GM19351 (cell line): ENCODE results near the gene PRDM16.
"Not testable (repeated sequence)": the region's sequence is repeated elsewhere in the genome, so short reads cannot be mapped to it uniquely, and the experiment has no call there.

ENCODE experiments used
- ATAC-seq: cut with Tn5 transposase; IDR thresholded peaks from one replicate; pipeline ENCODE4 v1.9.1; 2021; ENCODE audit warnings: mild to moderate bottlenecking, moderate library complexity; ENCODE audit not compliant: unreplicated experiment

PRDM16 gene

DNA sequence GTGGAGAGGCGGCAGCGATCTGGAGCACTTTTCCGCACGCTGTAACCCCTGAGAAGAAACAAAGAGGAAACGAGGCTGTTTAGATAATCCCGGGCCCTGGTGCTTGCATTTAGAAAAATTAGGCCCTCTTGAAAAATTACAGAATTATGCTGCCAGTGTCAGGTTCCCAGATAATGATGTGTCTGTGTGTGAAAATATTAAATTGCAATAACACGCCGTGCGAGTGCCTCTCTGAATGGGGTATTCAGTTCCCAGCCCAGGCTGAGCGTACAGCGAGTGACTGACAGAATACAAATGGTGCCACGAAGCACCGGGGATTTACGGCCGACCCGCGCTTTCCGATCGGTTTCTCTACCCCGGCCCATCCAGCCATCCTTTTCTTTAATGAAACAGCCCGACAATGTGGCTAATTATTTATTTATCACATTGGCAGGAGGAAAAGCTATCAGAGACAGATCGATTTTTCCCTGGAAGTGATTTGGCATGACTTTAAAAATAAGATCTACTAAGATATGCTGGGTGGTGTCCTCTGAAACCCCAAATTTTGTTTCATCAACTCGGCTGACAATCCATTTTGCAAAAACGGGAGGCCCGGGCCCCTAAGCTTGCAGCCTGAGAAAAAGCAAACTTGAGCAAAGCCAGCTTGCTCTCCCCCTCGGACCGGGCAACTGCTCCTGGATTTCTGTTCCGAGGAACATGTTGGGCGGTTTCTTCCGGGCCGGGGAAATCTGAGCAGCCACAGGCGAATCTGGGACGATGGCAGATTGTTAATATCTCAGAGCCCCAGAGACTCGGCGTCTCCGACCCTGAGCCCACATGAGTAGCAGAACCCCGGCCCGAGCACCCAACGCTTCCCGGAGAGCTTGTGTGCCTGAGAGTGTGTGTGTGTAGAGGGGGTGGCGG is 11.3 kb downstream of the PRDM16 start:
- no peak for ATAC-seq

DNA sequence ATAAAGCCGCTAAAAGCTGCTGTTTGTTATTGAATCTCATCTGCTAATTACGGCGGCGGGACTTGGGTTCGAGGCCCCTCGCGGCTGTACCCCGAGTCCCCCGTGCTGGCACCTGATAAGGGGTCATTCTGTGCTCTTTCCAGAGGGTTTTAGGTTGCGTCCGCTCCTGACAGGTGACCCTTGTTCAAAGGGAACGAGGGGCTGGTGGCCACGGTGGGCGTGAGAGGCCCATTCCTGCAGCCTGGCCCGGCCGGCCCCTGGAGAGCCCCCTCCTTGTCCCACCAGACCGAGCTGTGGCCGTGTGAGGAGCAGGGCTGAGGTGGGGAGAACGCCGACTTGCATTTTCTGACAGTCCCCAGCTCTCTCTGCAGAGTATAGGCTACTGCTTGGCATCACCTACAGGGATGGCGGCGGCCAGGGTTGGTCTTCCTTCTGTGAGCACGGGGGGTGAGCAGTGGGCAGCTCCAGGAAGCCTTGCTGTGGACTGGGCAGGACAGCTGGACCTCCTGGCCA is 12.2 kb downstream of the PRDM16 start:
- no peak for ATAC-seq

DNA sequence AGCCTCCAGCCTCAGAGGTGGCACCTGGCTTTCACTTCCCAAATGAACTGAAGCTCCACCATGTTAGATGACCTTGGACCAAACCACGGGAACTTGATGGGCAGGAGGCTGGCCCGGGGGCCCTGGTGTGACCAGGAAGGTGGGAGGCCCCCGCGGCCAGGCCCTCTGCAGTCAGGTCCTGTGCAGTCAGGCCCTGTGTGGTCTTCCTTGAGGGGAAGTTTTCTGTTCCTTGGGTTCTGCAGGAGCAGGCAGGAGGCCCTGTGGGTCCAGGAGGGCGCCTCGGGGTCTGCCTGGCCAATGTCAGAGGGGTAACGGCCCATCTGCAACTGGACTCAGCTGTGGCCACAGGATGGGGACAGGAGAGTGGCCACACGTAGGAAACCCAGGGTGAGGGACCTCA is 13.0 kb downstream of the PRDM16 start:
- no peak for ATAC-seq

DNA sequence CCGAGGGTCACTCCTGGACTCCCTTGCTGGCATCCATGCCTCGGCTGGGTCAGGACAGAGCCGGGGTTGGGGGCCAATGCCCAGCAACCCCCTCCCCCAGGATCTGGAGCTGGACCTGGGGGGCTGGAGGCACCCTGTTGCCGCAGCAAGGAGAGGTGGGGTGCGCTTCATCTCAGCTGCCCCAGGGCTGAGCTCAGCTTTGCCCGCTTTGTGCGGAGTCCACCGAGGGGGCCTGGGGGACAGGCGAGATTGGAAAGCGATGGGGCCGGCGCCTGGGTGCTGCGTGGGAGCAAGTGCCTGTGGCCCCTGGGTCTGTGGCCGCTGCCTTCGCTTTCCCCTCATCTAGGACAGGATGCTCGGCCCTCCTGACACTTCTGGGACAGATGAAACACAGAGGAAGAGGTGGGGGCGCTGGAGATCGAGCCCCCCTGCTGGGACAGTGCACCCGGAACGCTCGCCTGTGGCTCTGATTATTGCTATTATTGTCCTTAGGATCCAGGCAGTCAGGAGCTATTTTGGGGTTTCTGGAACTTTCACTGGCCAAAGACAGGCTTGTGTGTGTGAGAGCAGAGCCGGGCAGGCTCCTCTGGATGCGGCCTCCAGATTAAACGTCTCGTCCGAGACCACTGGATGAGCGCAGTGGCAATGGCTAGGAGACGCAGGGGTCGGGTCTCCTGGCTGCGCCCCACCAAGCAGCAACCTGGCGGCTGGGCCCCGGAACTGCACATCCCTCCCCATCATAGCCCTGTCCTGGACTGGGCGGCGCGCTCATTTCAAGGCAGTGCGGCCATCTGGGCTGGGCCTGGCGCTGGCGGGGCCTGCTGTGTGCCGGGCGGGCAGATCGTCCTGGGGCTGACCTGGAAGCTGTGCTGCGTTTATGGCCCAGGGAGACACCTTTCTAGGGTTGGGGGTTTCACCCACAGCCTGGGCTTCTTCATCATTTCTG is 13.8 kb downstream of the PRDM16 start:
- ATAC-seq = no peak

DNA sequence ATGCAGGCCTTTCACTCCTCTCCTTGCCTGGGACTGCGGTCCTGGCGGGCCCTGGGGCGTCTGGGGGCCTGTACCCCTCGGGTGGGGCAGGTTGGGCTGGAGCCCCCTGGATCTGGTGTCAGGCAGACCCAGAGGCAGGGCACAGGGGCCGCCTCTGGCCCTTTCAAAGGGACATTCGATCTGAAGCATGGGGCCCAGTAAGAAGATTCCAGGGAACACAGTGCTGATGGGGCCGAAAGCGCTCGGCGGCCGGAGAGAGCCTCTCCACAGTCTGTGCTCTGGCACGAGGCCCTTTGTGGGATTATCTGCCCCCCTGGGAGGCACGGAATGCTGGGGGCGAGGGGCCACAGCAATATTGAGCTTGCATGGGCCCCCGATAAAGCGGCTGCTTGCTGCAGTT is 15.2 kb downstream of the PRDM16 start:
- ATAC-seq = no peak

DNA sequence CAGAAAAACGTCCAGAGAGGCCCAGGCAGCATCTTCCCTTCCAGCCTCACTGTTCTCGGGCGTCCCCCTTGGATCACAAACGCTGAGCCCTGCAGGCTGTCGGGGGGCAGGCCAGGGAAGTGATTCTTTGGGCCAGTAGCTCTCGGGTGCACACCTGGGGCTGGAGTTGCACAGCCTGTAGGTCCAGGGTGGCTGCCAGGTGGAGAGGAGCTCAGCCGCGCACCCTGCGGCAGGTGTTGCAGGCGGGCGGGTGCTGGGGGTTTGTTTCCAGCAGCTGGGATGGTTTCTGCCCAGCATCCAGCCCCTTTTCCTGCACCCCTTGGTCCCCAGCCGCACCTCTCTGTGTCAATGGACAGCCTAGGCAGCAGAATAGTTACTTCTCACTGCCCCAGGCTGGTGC is 15.7 kb downstream of the PRDM16 start:
- no peak for ATAC-seq

DNA sequence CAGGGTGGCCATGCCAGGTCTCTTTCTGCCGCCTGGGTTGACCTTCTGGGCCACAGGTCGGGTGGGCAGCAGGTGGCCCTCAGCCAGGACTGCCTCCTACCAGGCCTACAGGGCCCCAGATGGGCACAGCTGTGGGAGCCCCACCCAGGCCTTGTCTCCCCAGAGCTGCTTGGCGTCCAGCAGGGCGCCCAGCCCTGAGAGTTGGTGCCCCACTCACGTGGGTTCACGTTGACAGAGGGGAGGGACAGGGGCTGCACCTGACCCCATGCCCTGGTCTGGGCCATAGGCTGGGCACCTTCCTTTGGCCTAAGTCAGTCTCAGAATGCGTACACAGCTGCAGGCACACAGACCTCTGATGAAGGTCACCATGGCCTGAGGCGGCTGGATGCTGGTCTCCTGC is 16.7 kb downstream of the PRDM16 start:
- ATAC-seq = no peak

DNA sequence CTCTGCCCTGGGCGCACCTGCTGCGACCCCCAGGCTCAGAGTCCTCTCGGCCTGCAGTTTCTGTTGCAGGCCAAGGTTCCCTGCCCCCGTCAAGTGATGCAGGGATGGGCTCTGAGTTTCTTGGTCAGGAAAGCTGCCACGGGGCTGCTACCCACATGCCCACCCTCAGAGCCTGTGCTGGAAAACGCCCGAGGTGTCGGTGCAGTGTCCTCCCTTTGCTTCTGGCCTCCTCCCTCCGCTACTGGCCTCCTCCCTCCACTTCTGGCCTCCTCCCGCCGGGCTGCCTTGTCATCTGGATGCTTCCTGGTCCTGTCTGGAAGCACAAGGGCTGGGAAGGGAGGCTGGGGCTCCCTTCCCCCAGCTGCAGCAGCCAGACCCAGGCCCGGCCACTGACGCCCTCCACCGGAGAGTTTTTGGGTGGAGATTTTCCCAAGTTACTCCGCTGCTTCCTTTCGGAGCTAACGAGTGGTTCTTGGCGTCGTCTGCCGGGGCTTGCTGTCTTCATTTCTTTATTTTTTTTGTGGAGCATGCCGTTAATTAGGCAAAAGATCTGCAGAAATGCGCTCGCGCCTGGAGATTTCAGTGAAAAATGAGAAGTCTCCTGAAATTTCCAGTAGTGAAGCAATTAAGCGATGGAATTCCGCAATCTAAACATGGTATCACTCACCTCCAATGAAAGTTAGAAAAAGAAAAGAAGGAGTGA is 17.4 kb downstream of the PRDM16 start:
- ATAC-seq = no peak

DNA sequence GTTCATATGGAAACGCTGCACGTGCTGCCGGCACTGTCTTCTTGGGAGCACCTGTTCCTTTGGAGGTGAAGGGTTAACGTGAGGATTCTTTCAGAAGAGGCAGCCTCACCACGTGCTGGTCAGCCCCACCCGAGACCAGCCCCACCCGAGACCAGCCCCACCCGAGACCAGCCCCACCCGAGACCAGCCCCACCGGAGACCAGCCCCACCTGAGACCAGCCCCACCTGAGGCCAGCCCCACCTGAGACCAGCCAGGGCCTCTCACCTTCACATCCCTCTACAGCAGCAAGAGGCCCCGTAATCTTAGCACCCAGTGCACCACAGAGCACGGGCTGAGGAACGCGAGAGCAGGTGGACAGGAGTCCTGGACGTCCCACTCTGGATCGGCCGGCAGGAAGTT is 18.0 kb downstream of the PRDM16 start:
- no peak for ATAC-seq

DNA sequence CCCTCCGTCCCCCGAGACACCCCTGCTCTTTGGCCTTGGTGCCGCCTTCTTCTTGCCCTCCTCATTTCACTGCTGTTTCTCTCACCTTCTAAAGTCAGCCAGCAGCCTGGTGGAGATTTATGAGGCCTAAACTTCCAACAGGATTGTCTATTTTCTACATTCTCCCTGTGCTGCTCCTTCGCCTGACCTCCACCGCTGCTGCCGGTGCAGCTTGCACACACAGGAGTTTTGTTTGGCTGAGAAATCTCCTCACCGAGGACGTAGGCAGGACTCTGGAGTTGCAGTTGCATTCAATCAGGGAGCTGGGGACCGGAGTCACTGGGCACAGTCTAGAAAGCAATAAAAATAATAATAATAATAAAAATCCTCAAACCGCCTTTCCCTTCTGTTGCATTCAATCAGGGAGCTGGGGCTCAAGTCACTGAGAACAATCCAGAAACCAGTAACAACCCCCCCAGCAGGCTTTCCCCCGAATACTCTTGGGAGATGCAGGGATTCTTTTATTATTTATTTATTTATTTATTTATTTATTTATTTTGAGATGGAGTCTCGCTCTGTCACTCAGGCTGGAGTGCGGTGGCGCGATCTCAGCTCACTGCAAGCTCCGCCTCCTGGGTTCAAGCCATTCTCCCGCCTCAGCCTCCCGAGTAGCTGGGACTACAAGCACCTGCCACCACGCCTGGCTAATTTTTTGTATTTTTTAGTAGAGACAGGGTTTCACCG is 19.1 kb downstream of the PRDM16 start:
- ATAC-seq = not testable (repeated sequence)

DNA sequence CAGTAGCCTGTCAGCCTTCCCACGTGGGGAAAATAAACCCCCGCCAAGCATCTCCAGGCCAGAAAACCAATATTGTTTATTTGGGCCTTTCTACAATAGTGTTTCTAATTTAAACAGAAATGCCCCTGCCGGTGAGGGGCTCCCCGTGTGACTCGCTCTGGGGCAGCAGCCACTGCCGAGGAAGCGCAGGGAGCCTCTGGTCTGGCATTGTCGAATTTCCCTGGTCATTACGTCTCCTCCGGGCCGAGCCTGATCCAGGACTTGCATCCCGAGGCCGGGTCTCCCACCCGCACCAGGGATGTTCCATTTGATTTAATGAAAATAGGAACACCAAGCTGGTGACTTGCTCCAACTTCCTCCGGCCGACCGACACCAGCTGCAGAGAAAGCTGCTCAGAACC is 20.5 kb downstream of the PRDM16 start:
- ATAC-seq = no peak

DNA sequence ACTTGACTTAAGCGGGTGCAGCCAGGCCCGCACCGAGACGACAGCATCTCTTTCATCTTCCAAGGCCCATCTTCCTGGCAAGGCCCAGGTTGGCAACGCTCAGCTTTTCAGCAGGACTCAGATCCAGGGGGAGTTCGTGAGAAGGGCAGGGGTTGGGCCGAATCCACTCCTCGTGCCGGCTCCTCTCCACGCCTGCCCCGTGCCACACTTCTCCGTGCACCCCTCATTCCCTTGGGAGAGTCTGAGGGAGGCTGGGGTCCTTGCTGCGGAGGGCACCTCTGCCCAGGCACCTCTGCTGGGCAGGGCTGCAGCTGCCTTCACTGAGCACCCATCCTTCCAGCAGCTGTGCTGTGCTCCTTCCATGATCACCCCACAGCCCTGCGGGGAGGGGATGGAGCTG is 22.3 kb downstream of the PRDM16 start:
- ATAC-seq = no peak

DNA sequence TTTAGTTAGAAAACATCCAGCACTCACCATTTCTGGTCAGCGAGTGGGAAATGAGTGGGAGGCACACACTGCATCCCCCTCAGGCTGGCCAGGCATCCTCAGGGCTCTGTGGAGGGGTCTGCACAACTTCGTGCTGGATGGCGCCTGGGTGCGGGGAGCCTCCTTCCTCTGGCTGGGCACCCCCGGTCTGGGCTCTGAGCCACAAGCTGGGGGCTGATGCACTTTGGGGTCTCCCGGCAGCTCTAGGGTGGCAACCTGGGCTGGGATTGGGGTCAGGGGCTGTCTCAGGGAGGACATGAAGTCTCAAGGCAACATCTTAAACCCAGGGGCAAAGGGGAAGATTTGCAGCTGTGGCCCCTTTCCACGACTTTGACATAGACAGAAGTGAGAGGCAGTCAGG is 23.5 kb downstream of the PRDM16 start:
- ATAC-seq = no peak

DNA sequence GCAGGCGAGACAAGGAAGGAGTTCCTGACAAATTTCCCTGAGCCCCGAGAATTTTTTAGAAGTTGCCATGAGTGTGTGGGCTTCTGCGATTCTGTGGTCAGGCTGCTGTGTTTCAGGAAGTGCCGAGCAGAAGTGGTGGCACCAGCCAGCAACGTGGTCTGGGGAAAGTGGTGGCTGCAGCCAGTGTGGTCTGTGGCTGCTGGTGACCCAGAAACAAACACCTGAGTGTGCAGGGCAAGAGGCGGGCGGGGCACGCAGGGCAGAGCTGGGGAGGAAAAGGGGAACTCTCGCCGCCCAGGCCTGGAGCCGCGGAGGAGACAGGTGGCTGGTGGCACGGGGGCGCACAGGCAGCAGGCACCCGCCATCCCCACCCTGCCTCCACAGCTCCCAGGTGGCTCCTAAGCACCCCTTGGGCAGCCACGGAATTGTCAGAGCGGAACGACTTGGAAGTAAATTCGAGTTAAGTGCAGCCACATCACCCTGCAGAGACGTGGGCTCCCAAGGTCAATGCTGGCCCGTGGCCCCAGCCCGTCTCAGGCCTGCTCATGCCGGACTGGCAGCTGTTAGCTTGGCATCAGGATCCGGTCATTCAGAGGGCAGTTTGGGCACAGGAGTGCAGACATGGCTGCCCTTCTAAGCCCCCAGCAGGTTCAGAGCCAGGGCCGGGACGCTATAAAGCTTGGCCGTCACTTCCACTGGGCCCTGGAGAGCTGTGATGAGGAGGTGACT is 25.1 kb downstream of the PRDM16 start:
- ATAC-seq = no peak

DNA sequence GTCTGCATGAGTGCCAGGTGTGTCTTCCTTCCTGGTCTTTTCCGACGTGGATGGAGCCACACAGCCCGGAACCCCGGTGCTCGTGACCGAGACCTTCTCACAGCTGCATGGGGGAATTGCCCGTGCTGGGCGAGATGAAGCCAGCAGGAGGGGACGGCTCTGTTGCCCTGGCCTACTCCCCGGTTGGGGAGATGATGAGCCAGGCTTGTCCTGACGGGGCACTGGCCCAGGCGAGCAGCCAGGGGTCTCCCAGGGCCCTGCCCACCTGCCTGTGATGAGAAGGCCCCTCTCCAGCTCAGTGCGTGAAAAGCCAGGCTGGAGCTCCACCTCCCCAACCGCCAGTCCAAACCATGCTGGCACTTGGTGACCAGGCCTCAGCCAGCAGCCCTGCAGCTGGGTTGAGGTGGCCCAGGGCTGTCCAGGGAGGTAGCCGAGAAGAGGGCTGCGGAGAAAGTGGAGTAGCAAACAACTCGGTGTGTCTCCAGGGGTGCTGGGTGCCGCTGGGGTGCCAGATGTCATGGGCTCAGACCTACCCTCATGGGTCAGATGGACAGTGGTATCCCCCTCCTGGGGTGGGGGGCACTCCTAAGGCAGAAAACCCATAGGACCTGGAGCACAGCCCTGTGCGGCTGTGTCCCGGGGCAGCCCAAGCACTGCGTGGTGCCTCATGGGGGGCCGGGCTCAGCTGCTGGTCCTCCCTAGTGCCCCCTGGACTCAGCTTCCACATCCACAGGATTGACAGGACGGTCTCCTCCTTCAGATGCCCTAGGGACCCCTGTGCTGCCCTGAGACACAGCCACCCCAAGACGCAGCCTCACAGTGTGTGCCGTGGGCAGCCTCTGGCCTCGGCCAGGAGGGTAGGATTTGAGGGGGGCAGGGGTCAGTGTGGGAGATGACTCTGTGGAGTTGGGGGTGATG is 26.1 kb downstream of the PRDM16 start:
- ATAC-seq = no peak

DNA sequence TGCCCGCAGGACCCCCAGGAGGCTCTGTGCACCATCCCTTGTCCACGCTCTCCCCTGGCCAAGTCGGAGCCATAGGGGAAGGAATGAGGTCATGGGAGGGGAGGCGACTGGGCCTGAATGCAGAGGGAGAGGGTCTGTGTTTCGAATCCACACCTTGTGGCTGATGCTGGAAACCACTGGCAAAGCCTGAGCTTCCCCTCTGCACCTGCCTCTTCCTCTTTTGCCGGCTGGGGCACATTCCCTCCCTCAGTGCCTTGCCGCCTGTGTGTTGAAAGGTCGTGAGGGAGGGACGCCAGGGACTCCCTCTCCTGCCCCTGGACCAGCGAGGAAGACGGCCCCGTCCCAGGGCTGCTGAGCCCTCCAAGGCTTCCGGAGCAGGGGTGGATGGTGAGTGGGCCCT is 27.3 kb downstream of the PRDM16 start:
- no peak for ATAC-seq

DNA sequence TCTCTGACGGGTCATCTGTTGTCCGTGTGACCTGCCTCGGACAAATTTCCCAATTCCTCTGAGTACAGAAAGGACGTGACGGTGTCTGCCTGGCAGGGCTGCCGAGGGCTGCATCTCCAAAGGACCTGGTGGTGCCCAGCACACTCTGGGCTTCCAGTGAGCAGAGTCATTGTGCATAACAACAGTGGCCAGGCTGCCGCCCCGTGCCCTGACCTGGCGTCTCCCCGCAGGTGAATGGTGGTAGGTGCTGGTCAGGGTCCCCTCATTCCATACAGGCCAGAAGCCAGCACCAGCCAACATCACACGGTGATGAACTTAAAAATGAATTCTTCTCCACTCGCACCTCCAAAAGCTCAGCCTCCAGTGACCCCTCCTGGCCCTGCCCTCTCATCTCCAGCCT is 28.2 kb downstream of the PRDM16 start:
- ATAC-seq = no peak

DNA sequence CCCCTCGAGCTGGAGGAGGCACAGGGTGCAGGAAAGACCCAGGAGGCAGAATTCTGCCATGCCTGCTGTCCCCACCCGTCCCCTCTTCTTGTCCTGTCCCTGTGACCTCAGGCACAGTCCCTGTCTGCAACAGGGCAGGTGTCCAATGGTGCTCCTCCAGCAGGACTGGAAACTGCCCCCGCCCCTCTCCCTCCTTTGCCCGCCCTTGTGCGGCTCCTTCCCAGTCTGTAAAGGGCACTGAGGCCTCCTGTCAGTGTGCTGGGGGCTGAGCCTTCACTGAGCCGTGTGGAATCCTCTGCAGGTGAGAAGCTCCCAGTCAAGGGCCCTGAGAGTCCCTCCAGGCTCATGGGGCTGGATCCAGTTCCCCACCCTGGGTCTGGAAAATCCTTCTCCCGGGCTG is 28.9 kb downstream of the PRDM16 start:
- no peak for ATAC-seq

DNA sequence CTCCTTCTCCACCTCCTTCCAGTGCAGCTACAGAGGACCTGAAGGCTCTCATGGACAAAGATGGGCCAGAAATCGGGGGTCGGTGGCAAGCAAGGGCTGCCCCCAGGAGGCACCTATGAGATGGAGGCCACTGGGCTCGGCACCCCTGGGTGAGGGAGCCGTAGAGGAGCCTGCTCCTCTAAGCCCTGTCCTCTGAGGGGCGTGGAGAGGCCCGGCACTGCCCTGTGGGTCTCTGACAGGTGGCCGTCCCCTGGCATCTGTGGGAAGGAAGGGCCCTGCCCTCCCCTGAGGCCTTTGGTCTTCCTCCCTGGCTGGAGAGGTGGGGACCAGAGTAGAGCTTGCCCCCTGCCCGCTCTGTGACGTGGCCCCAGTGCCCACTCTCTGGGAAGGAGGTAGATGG is 30.9 kb downstream of the PRDM16 start:
- no peak for ATAC-seq
